ENCODE results near the gene MSH4.
"Not testable (repeated sequence)": the region's sequence is repeated elsewhere in the genome, so short reads cannot be mapped to it uniquely, and the experiment has no call there.

The MSH4 gene

GRCh38 chr1:75922698-75923097 is 126.0 kb downstream of the MSH4 start:
- Histone ChIP-seq H4K20me1 (ENCODE audit: insufficient read depth, low read length) (no peaks in the 10 kb centered on the region), H3F3A (ENCODE audit: insufficient read depth, low read length) (no peaks in the 10 kb centered on the region)
- TF ChIP-seq EZH2 (IDR thresholded peaks at IDR 0.05; ENCODE audit: borderline replicate concordance, low read length), result no peak
- TF ChIP-seq CTCF (IDR thresholded peaks at IDR 0.05; ENCODE audit: low read length), result no peak

GRCh38 chr1:75932304-75932703 is 135.6 kb downstream of the MSH4 start, which contains the start of gene ASB17:
Gene ASB17 (minus strand): TSS chr1:75932404. CDS start chr1:75932291, 113 bp downstream.
- Histone ChIP-seq H3K36me3 (ENCODE audit: insufficient read depth, low read length) (no peaks in the 10 kb centered on the region), H3F3A (ENCODE audit: insufficient read depth, low read length) (no peaks in the 10 kb centered on the region), H3K27me3 (ENCODE audit: insufficient read depth, low read length) (no peaks in the 10 kb centered on the region), H3K79me2 (ENCODE audit: insufficient read depth, low read length) (no peaks in the 10 kb centered on the region), H3K4me2 (ENCODE audit: low read length) (no peak within 1 kb of the TSS), H3K9me2 (ENCODE audit: low read depth, low read length) (no peaks in the 10 kb centered on the region), H4K20me1 (ENCODE audit: insufficient read depth, low read length) (no peaks in the 10 kb centered on the region), H3K27ac (ENCODE audit: low read depth, low read length, poor library complexity, severe bottlenecking) (no peak within 1 kb of the TSS), H3K9me3 (ENCODE audit: low read length) (no peaks in the 10 kb centered on the region), H3K4me3 (ENCODE audit: low read depth, low read length, poor library complexity, severe bottlenecking) (no peak within 1 kb of the TSS), H3K4me1 (ENCODE audit: insufficient read depth, low read length, severe bottlenecking) (no peaks in the 10 kb centered on the region), H2AFZ (ENCODE audit: low read length) (no peak within 1 kb of the TSS), H3K9ac (ENCODE audit: low read length) (no peak within 1 kb of the TSS)
- no peak for TF ChIP-seq EZH2 (IDR thresholded peaks at IDR 0.05; ENCODE audit: borderline replicate concordance, low read length)
- TF ChIP-seq CTCF (IDR thresholded peaks at IDR 0.05; ENCODE audit: low read length), result no peak

More at GRCh38 chr1:75922698-75923097, 126.0 kb downstream of the MSH4 start:
- H3K4me3 ChIP-seq (ENCODE audit: low read depth, low read length, poor library complexity, severe bottlenecking), result no peak overlapping the region
- H3K9me3 ChIP-seq (ENCODE audit: low read length), result no peaks in the 10 kb centered on the region
- no peak overlapping the region for H3K9ac ChIP-seq (ENCODE audit: low read length)
- H3K27ac ChIP-seq (ENCODE audit: low read depth, low read length, poor library complexity, severe bottlenecking), result no peak overlapping the region
- no peaks in the 10 kb centered on the region for H3K9me2 ChIP-seq (ENCODE audit: low read depth, low read length)
- H2AFZ ChIP-seq (ENCODE audit: low read length), result no peak overlapping the region
- H3K4me2 ChIP-seq (ENCODE audit: low read length), result no peak overlapping the region
- no peaks in the 10 kb centered on the region for H3K79me2 ChIP-seq (ENCODE audit: insufficient read depth, low read length)
- H3K27me3 ChIP-seq (ENCODE audit: insufficient read depth, low read length), result no peaks in the 10 kb centered on the region
- H3K36me3 ChIP-seq (ENCODE audit: insufficient read depth, low read length), result no peaks in the 10 kb centered on the region
- no peaks in the 10 kb centered on the region for H3K4me1 ChIP-seq (ENCODE audit: insufficient read depth, low read length, severe bottlenecking)

GRCh38 chr1:75937034-75937433 is 140.4 kb downstream of the MSH4 start:
- H3K4me3 ChIP-seq (ENCODE audit: low read depth, low read length, poor library complexity, severe bottlenecking), result no peak overlapping the region

GRCh38 chr1:75943037-75943436 is 146.4 kb downstream of the MSH4 start:
- not testable (repeated sequence) for H3K9ac ChIP-seq (ENCODE audit: low read length); H3K4me3 ChIP-seq (ENCODE audit: low read depth, low read length, poor library complexity, severe bottlenecking); H3K79me2 ChIP-seq (ENCODE audit: insufficient read depth, low read length); H4K20me1 ChIP-seq (ENCODE audit: insufficient read depth, low read length); H3K27ac ChIP-seq (ENCODE audit: low read depth, low read length, poor library complexity, severe bottlenecking); H3K4me2 ChIP-seq (ENCODE audit: low read length); H3K9me2 ChIP-seq (ENCODE audit: low read depth, low read length); H3F3A ChIP-seq (ENCODE audit: insufficient read depth, low read length); H3K27me3 ChIP-seq (ENCODE audit: insufficient read depth, low read length); H3K4me1 ChIP-seq (ENCODE audit: insufficient read depth, low read length, severe bottlenecking); H2AFZ ChIP-seq (ENCODE audit: low read length); H3K9me3 ChIP-seq (ENCODE audit: low read length); H3K36me3 ChIP-seq (ENCODE audit: insufficient read depth, low read length)

More at GRCh38 chr1:75937034-75937433, 140.4 kb downstream of the MSH4 start:
- Histone ChIP-seq H3K4me1 (ENCODE audit: insufficient read depth, low read length, severe bottlenecking) (no peaks in the 10 kb centered on the region), H3K36me3 (ENCODE audit: insufficient read depth, low read length) (no peaks in the 10 kb centered on the region), H3K79me2 (ENCODE audit: insufficient read depth, low read length) (no peaks in the 10 kb centered on the region), H3K9me3 (ENCODE audit: low read length) (no peaks in the 10 kb centered on the region), H3K27ac (ENCODE audit: low read depth, low read length, poor library complexity, severe bottlenecking) (no peak overlapping the region), H3K9ac (ENCODE audit: low read length) (no peak overlapping the region), H4K20me1 (ENCODE audit: insufficient read depth, low read length) (no peaks in the 10 kb centered on the region), H2AFZ (ENCODE audit: low read length) (no peak overlapping the region), H3K4me2 (ENCODE audit: low read length) (no peak overlapping the region), H3F3A (ENCODE audit: insufficient read depth, low read length) (no peaks in the 10 kb centered on the region), H3K27me3 (ENCODE audit: insufficient read depth, low read length) (no peaks in the 10 kb centered on the region), H3K9me2 (ENCODE audit: low read depth, low read length) (no peaks in the 10 kb centered on the region)
- TF ChIP-seq CTCF (IDR thresholded peaks at IDR 0.05; ENCODE audit: low read length) (no peak), EZH2 (IDR thresholded peaks at IDR 0.05; ENCODE audit: borderline replicate concordance, low read length) (no peak)

All from OCI-LY1 (cell line).